KMS-11 (cell line): ENCODE measurements around the gene SOD2.
"Not testable (repeated sequence)": the region's sequence is repeated elsewhere in the genome, so short reads cannot be mapped to it uniquely, and the experiment has no call there.

ENCODE experiments used
- H2AFZ ChIP-seq: fragments of 200-600 bp; sonication (generic); 2 replicates; pipeline ENCODE4 v1.6.1; 2016; ENCODE audit warnings: antibody characterized with exemption, mixed run types, low read depth
- H3K27ac ChIP-seq: fragments of 200-600 bp; sonication (generic); 2 replicates; pipeline ENCODE4 v1.6.1; 2016; ENCODE audit warnings: mild to moderate bottlenecking, mixed run types
- H3K27me3 ChIP-seq: fragments of 200-600 bp; sonication (generic); 2 replicates; pipeline ENCODE4 v1.6.1; 2017; ENCODE audit warnings: mild to moderate bottlenecking, low read depth, mixed run types, moderate library complexity; ENCODE audit not compliant: insufficient read depth
- H3K36me3 ChIP-seq: fragments of 200-600 bp; sonication (generic); 2 replicates; pipeline ENCODE4 v1.6.1; 2017; ENCODE audit warnings: mild to moderate bottlenecking, mixed run types; ENCODE audit not compliant: insufficient read depth
- H3K4me1 ChIP-seq: fragments of 200-600 bp; sonication (generic); 2 replicates; pipeline ENCODE4 v1.6.1; 2016; ENCODE audit warnings: mild to moderate bottlenecking, low read depth, mixed run types; ENCODE audit not compliant: poor library complexity, severe bottlenecking
- H3K4me2 ChIP-seq: fragments of 200-600 bp; sonication (generic); 2 replicates; pipeline ENCODE4 v1.7.0; 2016; ENCODE audit warnings: mild to moderate bottlenecking, mixed run types
- H3K4me3 ChIP-seq: fragments of 200-600 bp; sonication (generic); IDR thresholded peaks from 2 replicates; pipeline ENCODE4 v1.6.1; 2017; ENCODE audit warnings: low read depth, low read length, mixed read lengths; ENCODE audit not compliant: insufficient read depth
- H3K79me2 ChIP-seq: fragments of 200-600 bp; sonication (generic); 2 replicates; pipeline ENCODE4 v1.6.1; 2016; ENCODE audit warnings: low read depth, mixed run types; ENCODE audit not compliant: insufficient read depth
- H3K9ac ChIP-seq: fragments of 200-600 bp; sonication (generic); 2 replicates; pipeline ENCODE4 v1.6.1; 2016; ENCODE audit warnings: mild to moderate bottlenecking, mixed run types
- H4K20me1 ChIP-seq: fragments of 200-600 bp; sonication (generic); 2 replicates; pipeline ENCODE4 v1.6.1; 2016; ENCODE audit warnings: mild to moderate bottlenecking, mixed run types; ENCODE audit not compliant: insufficient read depth
- TF ChIP-seq, protein P1 (sequence below): fragments of 200-600 bp; sonication (generic); conservative IDR thresholded peaks from 2 replicates; pipeline ENCODE4 v1.6.1; 2017; ENCODE audit warnings: low read depth, mild to moderate bottlenecking, antibody characterized with exemption, low read length, moderate library complexity, mixed read lengths

SOD2 gene

DNA sequence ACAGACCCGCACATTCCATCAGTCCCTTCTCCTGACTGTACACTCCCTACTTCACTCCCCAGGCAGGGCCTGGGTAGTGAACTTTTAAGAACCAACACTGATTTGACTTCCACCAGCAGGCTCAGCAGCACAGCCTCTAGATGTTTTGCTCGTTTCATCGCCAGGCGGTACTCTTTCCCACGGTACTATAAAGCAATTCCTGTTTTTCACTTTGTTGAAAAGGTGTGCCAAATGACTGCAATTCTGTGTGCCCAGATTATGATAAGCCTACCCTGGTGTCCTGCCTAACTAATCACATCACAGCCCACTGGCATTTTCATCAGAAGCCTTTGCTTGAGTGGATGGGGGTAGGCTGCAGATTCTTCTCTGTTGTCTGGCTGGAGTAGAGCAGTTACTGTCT is 21.4 kb upstream of the SOD2 start:
- Histone ChIP-seq H3K36me3 (no peaks in the 10 kb centered on the region), H3K79me2 (no peaks in the 10 kb centered on the region), H3K4me2 (no peak overlapping the region), H3K27me3 (no peaks in the 10 kb centered on the region), H2AFZ (no peak overlapping the region), H3K4me1 (no peaks in the 10 kb centered on the region), H4K20me1 (no peaks in the 10 kb centered on the region), H3K9ac (no peak overlapping the region), H3K27ac (no peak overlapping the region), H3K4me3 (no peak overlapping the region)
- TF ChIP-seq, protein P1, sequence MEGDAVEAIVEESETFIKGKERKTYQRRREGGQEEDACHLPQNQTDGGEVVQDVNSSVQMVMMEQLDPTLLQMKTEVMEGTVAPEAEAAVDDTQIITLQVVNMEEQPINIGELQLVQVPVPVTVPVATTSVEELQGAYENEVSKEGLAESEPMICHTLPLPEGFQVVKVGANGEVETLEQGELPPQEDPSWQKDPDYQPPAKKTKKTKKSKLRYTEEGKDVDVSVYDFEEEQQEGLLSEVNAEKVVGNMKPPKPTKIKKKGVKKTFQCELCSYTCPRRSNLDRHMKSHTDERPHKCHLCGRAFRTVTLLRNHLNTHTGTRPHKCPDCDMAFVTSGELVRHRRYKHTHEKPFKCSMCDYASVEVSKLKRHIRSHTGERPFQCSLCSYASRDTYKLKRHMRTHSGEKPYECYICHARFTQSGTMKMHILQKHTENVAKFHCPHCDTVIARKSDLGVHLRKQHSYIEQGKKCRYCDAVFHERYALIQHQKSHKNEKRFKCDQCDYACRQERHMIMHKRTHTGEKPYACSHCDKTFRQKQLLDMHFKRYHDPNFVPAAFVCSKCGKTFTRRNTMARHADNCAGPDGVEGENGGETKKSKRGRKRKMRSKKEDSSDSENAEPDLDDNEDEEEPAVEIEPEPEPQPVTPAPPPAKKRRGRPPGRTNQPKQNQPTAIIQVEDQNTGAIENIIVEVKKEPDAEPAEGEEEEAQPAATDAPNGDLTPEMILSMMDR: no peak

DNA sequence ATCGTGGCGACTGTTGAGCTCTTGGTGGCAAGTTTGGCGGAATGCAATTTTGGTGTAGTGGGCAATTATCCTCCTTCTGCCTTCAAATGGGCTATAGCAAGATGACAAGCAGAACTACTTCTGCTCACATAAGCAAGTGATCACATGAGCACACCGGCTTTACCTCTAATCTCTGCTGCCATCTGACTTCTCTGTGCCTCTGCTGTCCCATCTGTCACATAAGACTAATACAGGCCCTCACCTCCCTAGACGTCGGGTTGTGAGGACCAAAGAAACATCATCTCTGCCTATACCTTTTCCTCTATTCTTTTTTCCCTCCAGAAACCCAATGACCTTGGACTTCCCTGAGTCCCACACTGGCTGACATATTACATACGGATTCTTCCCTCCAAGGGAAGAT is 20.9 kb upstream of the SOD2 start:
- no peaks in the 10 kb centered on the region for H3K4me1 ChIP-seq
- H3K4me2 ChIP-seq: no peak overlapping the region
- no peak overlapping the region for H2AFZ ChIP-seq
- no peaks in the 10 kb centered on the region for H4K20me1 ChIP-seq
- H3K36me3 ChIP-seq: no peaks in the 10 kb centered on the region
- H3K79me2 ChIP-seq: no peaks in the 10 kb centered on the region
- no peak overlapping the region for H3K4me3 ChIP-seq
- H3K9ac ChIP-seq: no peak overlapping the region
- no peak overlapping the region for H3K27ac ChIP-seq
- H3K27me3 ChIP-seq: no peaks in the 10 kb centered on the region
- TF ChIP-seq, protein P1: no peak

DNA sequence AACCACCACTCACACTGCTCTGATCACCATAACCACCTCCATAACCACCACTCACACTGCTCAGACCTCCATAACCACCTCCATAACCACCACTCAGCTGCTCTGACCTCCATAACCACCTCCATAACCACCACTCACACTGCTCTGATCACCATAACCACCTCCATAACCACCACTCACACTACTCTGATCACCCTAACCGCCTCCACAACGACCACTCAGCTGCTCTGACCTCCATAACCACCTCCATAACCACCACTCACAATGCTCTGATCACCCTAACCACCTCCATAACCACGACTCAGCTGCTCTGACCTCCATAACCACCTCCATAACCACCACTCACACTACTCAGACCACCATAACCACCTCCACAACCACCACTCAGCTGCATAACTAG is 19.3 kb upstream of the SOD2 start:
- H3K27ac ChIP-seq, H3K79me2 ChIP-seq, H3K4me3 ChIP-seq: not testable (repeated sequence)

DNA sequence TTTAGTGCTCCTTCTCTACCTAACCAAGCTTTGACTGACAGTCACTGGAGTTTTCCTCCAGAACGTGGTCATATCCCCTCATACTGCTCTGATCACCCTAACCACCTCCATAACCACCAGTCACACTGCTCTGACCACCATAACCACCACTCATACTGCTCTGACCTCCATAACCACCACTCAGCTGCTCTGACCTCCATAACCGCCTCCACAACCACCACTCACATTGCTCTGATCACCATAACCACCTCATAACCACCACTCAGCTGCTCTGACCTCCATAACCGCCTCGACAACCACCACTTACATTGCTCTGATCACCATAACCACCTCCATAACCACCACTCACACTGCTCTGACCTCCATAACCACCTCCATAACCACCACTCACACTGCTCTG is 17.6 kb upstream of the SOD2 start:
- not testable (repeated sequence) for H3K9ac ChIP-seq, H3K79me2 ChIP-seq, H3K4me3 ChIP-seq, H3K4me1 ChIP-seq, H3K36me3 ChIP-seq, H3K27ac ChIP-seq, H2AFZ ChIP-seq, H3K4me2 ChIP-seq, H3K27me3 ChIP-seq, H4K20me1 ChIP-seq

More for the DNA sequence above, 19.3 kb upstream of the SOD2 start:
- H3K4me1 ChIP-seq, H3K4me2 ChIP-seq, H2AFZ ChIP-seq, H4K20me1 ChIP-seq, H3K27me3 ChIP-seq, H3K9ac ChIP-seq, H3K36me3 ChIP-seq: not testable (repeated sequence)

DNA sequence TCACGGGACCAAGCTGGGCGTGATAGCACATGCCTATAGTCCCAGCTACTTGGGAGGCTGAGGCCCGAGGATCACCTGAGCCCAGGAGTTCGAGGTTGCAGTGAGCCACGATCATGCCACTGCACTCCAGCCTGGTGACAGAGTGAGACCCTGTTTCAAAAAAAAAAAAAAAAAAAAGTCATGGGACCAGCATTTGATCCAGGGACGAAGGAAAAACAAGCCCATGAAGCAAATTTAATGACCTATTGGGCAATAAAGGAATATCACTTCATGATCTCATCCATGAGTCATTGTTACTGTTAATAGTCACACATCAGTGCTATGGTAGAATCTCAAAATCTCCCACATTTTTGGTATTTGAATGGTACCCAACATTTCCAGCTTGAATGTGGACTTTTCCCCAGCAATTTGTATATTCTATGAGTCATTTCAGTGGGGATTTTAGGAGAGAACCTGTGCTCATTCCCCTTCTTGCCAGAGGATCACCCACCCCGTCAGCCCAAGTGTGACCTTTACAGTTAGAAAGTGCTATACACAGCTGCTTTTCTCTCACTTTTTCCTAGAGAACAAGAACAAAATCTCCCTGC is 8.5 kb upstream of the SOD2 start:
- H3K4me3 ChIP-seq: no peak overlapping the region
- H2AFZ ChIP-seq: no peak overlapping the region
- no peak overlapping the region for H3K9ac ChIP-seq
- TF ChIP-seq, protein P1: no peak
- H4K20me1 ChIP-seq: no peaks in the 10 kb centered on the region
- no peaks in the 10 kb centered on the region for H3K27me3 ChIP-seq
- H3K36me3 ChIP-seq: no peaks in the 10 kb centered on the region
- no peak overlapping the region for H3K27ac ChIP-seq
- H3K4me2 ChIP-seq: no peak overlapping the region
- H3K4me1 ChIP-seq: no peaks in the 10 kb centered on the region
- H3K79me2 ChIP-seq: no peaks in the 10 kb centered on the region
